Measurements from ENCODE around the gene ITPKB. TPM values are rescaled to one million over a fixed set of nuclear protein-coding genes. Genes with fewer than 3 reads are reported as not detected.
"Not testable (repeated sequence)": the region's sequence is repeated elsewhere in the genome, so short reads cannot be mapped to it uniquely, and the experiment has no call there.

ITPKB gene
- total RNA-seq, 1 donor from 2014 or later = 19.4 TPM

- no peak for DNase-seq (ENCODE audit: low read depth in 2 of 2)
Observed at GRCh38 chr1:226639631-226640061, 99.4 kb downstream of the ITPKB start.

- not testable (repeated sequence) for DNase-seq (ENCODE audit: low read depth in 2 of 2)
Observed at GRCh38 chr1:226639206-226639605, 99.9 kb downstream of the ITPKB start.

- no peak for DNase-seq (ENCODE audit: low read depth in 2 of 2)
Observed at GRCh38 chr1:226638608-226639007, 100.5 kb downstream of the ITPKB start.

- DNase-seq (ENCODE audit: low read depth in 2 of 2) = no peak
Observed at GRCh38 chr1:226638001-226638601, 101.0 kb downstream of the ITPKB start.

- peak in 1 of 2 donors; percentile 52 for DNase-seq (ENCODE audit: low read depth in 2 of 2)
Observed at GRCh38 chr1:226637147-226637935, 101.7 kb downstream of the ITPKB start.

GRCh38 chr1:226636847-226637096 is 102.3 kb downstream of the ITPKB start:
- DNase-seq (ENCODE audit: low read depth in 2 of 2) = no peak

- no peak for DNase-seq (ENCODE audit: low read depth in 2 of 2)
Observed at GRCh38 chr1:226635456-226635941, 103.6 kb downstream of the ITPKB start.

GRCh38 chr1:226634611-226635246 is 104.4 kb downstream of the ITPKB start:
- DNase-seq (ENCODE audit: low read depth in 2 of 2) = no peak

GRCh38 chr1:226634166-226634588 is 104.9 kb downstream of the ITPKB start:
- peak; percentile 72 to 87 for DNase-seq (ENCODE audit: low read depth in 2 of 2)

GRCh38 chr1:226633541-226634165 is 105.4 kb downstream of the ITPKB start:
- DNase-seq (ENCODE audit: low read depth in 2 of 2) = no peak

- no peak for DNase-seq (ENCODE audit: low read depth in 2 of 2)
Observed at GRCh38 chr1:226632922-226633351, 106.1 kb downstream of the ITPKB start.

- DNase-seq (ENCODE audit: low read depth in 2 of 2) = no peak
Observed at GRCh38 chr1:226632169-226632879, 106.8 kb downstream of the ITPKB start.

GRCh38 chr1:226631229-226632000 is 107.7 kb downstream of the ITPKB start:
- no peak for DNase-seq (ENCODE audit: low read depth in 2 of 2)

- no peak for DNase-seq (ENCODE audit: low read depth in 2 of 2)
Observed at GRCh38 chr1:226630592-226630991, 108.5 kb downstream of the ITPKB start.

- DNase-seq (ENCODE audit: low read depth in 2 of 2) = no peak
Observed at GRCh38 chr1:226629896-226630550, 109.1 kb downstream of the ITPKB start.

- DNase-seq (ENCODE audit: low read depth in 2 of 2) = no peak
Observed at GRCh38 chr1:226629210-226629895, 109.7 kb downstream of the ITPKB start.

GRCh38 chr1:226628612-226629155 is 110.4 kb downstream of the ITPKB start:
- no peak for DNase-seq (ENCODE audit: low read depth in 2 of 2)

GRCh38 chr1:226627924-226628611 is 111.0 kb downstream of the ITPKB start:
- no peak for DNase-seq (ENCODE audit: low read depth in 2 of 2)

All from lung microvascular endothelial cell (primary cell).